NCI-H446 (cell line): ENCODE results near the gene STRAP.
"Not testable (repeated sequence)": the region's sequence is repeated elsewhere in the genome, so short reads cannot be mapped to it uniquely, and the experiment has no call there.

Experiments
- DNase-seq, 2 experiments: peaks; one replicate each; lab custom pipeline; 2025; lab: John Stamatoyannopoulos, UW

STRAP gene

DNA sequence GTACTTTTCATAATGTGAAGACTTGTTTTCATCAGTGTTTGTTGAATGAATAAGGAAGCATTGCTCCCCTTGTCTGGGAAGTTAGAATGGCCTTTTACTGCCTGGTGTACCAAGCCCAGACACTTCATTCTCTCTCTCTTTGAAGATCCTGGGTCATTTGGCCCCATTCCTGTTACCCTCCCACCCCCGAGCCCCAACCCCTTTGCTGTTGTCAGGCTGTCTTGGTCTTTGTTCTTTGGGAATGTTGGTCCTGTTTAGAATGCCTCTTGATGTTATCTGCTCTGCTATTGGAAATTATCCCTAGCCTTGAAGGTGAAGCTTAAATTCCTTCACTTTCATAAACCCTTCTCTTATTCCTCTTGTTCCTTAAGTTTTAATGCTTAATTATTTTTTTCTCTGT, 42.8 kb downstream of the STRAP start:
- no peak for DNase-seq

GRCh38 chr12:15928346-15928745, 46.2 kb downstream of the STRAP start:
- no peak for DNase-seq

- DNase-seq, result no peak
These were observed 46.8 kb downstream of the STRAP start for GRCh38 chr12:15928870-15929571.

DNA sequence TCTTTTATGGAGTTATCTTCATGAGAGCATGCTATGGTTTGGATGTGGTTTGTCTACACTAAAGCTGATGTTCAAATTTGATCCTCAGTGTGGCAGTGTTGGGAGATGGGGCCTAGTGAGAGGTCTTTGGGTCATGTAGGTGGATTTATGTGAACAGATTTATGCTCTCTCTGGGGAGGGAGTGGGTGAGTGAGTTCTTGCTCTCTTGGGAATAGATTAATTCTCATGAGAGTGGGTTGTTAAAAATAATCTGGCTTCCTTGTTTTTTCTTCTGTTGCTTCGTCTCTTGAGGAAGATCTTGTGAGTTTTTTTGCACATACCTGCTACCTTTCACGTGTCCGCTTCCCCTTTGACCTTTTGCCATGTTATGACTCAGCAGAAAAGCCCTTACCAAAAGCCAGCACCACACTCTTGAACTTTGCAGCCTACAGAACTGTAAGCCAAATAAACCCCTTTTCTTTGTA, 49.4 kb downstream of the STRAP start:
- no peak for DNase-seq

- DNase-seq, result no peak
These were observed 50.1 kb downstream of the STRAP start for GRCh38 chr12:15932327-15932726.

DNA sequence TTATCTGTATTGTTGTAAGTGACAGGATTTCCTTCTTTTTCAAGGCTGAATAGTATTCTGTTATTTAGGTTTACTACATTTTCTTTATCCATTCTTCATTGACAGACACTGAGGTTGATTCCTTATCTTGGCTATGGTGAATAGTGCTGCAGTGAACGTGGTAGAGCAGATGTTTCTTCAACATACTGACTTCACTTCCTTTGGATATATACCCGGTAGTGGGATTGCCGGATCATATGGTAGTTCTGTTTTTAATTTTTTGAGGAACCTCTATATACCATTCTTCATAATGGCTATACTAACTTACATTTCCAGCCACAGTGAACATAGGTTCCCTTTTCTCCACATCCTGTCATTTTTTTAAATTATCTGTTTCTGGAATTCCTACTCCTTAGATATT, 50.8 kb downstream of the STRAP start:
- DNase-seq, result no peak

DNA sequence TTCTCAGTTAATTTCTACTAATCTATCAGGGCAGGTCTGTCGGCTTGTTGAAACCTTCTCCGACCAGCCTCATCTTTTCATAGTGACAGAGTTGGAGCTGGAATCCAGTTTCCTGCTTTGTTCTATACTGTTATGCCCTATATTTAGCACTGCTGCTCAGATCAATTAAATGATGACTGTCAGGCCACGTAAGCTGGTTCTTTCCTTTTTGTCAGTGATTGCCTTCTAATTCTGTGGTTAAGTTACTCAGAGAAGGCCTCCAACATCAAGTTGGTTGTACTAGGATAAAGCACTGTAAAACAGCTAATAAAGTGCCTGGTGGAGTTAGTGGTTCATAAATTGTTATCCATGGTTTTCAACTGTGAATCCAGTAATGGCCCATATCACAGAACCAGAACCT, 51.6 kb downstream of the STRAP start:
- no peak for DNase-seq

GRCh38 chr12:15936751-15937150, 54.6 kb downstream of the STRAP start:
- no peak for DNase-seq

DNA sequence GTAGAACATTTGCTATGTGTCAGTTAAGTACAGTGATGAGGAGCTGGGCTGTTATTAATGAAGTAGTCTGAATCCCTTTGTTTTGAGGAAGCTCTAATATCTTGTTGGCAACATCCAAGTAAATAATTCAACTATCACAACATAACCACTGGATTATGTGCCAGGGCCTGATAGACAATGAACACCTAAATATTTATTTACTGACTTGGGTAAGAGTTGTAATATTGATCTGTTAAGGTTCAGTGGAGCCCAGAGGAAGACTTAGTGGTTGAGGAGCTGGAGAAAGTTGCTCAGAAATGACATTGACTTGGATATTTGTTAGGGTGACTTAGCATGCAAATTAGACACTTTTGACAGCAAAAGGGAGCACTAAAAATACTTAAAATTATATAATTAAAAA, 55.7 kb downstream of the STRAP start:
- DNase-seq, result no peak

DNA sequence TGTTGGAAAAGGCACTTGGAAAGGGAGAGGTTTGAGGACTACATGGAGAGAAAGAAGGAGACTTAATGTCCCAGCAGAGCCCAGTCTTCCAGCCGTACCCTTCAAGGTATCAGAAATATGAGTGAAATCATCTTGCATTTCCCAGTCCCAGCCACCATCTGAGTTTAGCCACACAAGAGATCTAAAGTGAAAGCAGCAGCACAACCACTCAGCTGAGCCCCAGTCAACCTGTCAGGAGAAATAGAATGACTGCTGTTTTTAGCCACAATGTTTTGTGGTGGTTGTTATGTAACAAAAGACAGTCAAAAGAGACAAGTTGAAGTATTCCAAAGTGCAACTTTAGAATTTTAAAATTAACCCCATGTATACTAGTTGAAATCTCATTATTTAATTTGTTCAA, 56.9 kb downstream of the STRAP start:
- no peak for DNase-seq

DNA sequence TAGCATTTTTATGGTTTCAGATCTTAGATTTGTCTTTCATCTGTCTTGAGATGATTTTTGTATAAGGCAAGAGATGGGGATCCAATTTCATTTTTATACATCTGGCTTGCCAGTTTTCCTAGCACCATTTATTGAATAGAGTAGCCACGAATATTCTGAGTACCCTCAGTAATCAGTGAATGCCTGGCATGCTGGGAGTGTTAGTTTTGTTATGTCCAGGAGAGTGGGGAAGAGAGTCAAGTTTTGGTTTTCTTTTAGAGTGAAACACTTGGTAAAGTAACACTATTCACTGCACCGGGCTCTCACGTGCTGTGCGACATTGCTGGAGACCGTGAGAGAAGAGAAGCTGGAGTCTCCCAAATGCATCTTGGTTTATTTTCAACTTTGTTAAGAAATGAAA, 60.3 kb downstream of the STRAP start:
- DNase-seq, result no peak

GRCh38 chr12:15943519-15943918, 61.3 kb downstream of the STRAP start:
- not testable (repeated sequence) for DNase-seq

DNA sequence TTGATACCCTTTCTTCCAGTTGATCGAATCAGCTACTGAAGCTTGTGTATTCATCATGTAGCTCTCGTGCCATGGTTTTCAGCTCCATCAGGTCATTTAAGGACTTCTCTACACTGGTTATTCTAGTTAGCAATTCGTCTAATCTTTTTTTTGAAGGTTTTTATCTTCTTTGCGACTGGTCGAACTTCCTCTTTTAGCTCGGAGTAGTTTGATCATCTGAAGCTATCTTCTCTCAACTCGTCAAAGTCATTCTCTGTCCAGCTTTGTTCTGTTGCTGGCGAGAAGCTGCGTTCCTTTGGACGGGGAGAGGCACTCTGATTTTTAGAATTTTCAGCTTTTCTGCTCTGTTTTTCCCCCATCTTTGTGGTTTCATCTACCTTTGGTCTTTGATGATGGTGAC, 66.3 kb downstream of the STRAP start:
- not testable (repeated sequence) for DNase-seq
